ENCODE data around the gene DAAM1.

The DAAM1 gene

GRCh38 chr14:59150990-59151389, 37.5 kb upstream of the DAAM1 start:
- no peak overlapping the region for H3K4me3 ChIP-seq (ENCODE audit: low read length)
- DNase-seq (ENCODE audit: low read depth) = no peak
- TF ChIP-seq CTCF (IDR thresholded peaks at IDR 0.05; ENCODE audit: insufficient read depth, low read depth, low read length, missing control alignments) = no peak

GRCh38 chr14:59154373-59154772, 34.1 kb upstream of the DAAM1 start:
- H3K4me3 ChIP-seq (ENCODE audit: low read length) = no peak overlapping the region
- no peak for DNase-seq (ENCODE audit: low read depth)
- TF ChIP-seq CTCF (IDR thresholded peaks at IDR 0.05; ENCODE audit: insufficient read depth, low read depth, low read length, missing control alignments) = no peak

DNA sequence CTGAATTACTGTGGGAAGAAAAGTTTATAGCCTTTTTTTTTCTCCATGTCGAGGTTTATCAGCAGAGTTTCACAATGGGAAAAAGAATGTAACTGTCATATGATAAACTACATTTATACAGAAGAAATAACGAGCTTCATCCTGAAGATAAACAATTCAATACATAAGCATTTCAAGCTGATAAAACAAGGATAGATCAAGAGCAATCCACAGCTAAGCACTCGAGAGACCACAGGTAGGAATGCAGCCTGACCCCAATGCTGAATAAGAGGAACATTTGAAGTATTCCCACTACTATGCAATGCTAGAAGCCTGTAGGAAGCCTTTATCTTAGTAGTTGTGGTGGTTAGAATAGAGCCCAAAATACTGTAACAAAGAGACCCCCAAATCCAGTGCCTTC, 32.6 kb upstream of the DAAM1 start:
- no peak for DNase-seq (ENCODE audit: low read depth)

DNA sequence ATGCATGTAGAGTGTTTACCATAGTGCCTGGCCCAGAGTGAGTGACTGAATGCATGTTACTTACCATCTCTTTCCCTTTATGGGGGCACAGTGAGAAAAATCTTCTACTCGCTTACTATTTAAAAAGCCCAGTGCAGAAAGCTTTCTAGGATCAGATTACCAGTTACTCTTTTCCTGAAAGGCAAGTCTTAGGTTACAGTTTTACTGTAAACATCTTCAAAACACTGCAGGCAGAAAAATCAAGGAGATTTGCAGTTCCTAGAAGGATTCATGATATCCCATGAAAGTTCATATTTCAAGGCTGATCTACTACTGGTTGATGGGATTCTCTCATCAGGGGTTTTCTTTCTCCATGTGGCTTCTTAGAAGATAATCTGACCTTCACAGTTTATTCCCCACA, 29.3 kb upstream of the DAAM1 start:
- DNase-seq (ENCODE audit: low read depth) = no peak
- no peak overlapping the region for H3K4me3 ChIP-seq (ENCODE audit: low read length)
- no peak for TF ChIP-seq CTCF (IDR thresholded peaks at IDR 0.05; ENCODE audit: insufficient read depth, low read depth, low read length, missing control alignments)

More for the DNA sequence above, 32.6 kb upstream of the DAAM1 start:
- no peak for TF ChIP-seq CTCF (IDR thresholded peaks at IDR 0.05; ENCODE audit: insufficient read depth, low read depth, low read length, missing control alignments)
- H3K4me3 ChIP-seq (ENCODE audit: low read length) = no peak overlapping the region

DNA sequence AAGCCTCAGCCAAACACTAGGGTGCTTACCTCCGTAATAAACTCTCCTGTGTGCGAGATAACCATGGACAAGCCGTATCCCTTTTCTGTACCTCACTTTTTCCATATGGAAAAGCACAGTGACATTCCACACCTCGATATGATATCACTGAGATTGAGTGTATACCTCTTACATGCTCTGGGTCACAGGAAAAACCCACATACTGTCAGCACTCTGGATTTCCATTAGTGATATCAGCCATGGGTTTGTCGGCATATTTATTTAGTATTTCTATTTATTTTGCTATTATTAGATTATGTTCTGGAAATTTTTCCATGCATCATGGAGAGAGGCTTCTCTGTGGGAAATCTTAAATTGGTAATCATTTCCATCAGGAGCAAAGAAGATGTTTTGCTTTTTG, 28.0 kb upstream of the DAAM1 start:
- TF ChIP-seq CTCF (IDR thresholded peaks at IDR 0.05; ENCODE audit: insufficient read depth, low read depth, low read length, missing control alignments) = no peak
- no peak for DNase-seq (ENCODE audit: low read depth)
- no peak overlapping the region for H3K4me3 ChIP-seq (ENCODE audit: low read length)

DNA sequence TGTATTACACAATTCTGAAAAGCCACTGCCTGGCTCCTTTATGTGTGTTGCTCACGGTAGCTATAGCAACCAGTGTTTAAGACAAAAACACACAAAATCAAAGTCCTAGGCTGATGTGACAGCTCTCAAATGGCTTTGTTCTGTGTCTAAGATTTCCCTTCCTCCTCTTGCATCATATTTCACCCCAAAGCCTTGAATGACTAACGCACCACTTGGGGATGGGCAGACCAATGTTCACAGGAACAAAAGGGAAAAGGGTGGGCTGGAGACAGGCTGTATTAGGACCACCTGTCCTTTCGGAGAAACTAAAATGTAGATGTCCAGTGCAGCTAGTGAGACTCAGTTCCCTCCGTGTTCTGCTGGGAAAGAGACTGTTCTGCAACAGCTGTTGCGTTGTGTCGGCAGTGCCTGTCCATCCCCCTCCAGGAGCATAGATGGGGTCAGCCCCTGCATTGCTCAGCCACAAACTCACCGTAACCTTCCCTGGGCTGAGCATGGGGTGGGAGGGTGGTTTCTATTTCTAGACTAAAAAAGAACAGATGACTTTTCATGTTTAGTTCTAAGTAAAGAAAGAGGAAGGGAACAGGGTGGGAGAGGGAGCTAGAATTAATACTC, 26.8 kb upstream of the DAAM1 start:
- TF ChIP-seq CTCF (IDR thresholded peaks at IDR 0.05; ENCODE audit: insufficient read depth, low read depth, low read length, missing control alignments) = no peak
- H3K4me3 ChIP-seq (ENCODE audit: low read length) = no peak overlapping the region
- peak; percentile 67 for DNase-seq (ENCODE audit: low read depth)

- no peak overlapping the region for H3K4me3 ChIP-seq (ENCODE audit: low read length)
- no peak for TF ChIP-seq CTCF (IDR thresholded peaks at IDR 0.05; ENCODE audit: insufficient read depth, low read depth, low read length, missing control alignments)
- no peak for DNase-seq (ENCODE audit: low read depth)
Observed at GRCh38 chr14:59166258-59166657, 22.2 kb upstream of the DAAM1 start.
